Omental fat pad (tissue), 4 donors: ENCODE measurements around the gene RUNX1. TPM values are rescaled to one million over a fixed set of nuclear protein-coding genes. Genes with fewer than 3 reads are reported as not detected.
"Not testable (repeated sequence)": the region's sequence is repeated elsewhere in the genome, so short reads cannot be mapped to it uniquely, and the experiment has no call there.

Experiments used
- ATAC-seq: fragments of 150-250 bp; one replicate; pipeline ENCODE4 v1.9.1; 2016; ENCODE audit warnings: mild to moderate bottlenecking, moderate library complexity; ENCODE audit not compliant: low FRiP score
- DNase-seq: peaks from one replicate; pipeline ENCODE4 v3.0.0-alpha.2; 2019; ENCODE audit warnings: low spot score
- total RNA-seq, 4 donors: library from RNA; depleted of rRNA; stranded (reverse); fragments of >200 nt; gene quantifications; one replicate each; pipeline ENCODE4 v1.1.0, GENCODE V29; 2016
- TF ChIP-seq, protein P1 (sequence below), 3 donors: fragments of 450-650 bp; IDR thresholded peaks; one replicate each; pipeline ENCODE4 v1.5.1; 2016 to 2017; ENCODE audit warnings: antibody characterized with exemption in 3 of 3, mild to moderate bottlenecking in 3 of 3, moderate library complexity in 2 of 3

RUNX1 gene
- total RNA-seq, 4 donors from 2014 or later: 21.1 to 75.9 (median 30.2) TPM

DNA sequence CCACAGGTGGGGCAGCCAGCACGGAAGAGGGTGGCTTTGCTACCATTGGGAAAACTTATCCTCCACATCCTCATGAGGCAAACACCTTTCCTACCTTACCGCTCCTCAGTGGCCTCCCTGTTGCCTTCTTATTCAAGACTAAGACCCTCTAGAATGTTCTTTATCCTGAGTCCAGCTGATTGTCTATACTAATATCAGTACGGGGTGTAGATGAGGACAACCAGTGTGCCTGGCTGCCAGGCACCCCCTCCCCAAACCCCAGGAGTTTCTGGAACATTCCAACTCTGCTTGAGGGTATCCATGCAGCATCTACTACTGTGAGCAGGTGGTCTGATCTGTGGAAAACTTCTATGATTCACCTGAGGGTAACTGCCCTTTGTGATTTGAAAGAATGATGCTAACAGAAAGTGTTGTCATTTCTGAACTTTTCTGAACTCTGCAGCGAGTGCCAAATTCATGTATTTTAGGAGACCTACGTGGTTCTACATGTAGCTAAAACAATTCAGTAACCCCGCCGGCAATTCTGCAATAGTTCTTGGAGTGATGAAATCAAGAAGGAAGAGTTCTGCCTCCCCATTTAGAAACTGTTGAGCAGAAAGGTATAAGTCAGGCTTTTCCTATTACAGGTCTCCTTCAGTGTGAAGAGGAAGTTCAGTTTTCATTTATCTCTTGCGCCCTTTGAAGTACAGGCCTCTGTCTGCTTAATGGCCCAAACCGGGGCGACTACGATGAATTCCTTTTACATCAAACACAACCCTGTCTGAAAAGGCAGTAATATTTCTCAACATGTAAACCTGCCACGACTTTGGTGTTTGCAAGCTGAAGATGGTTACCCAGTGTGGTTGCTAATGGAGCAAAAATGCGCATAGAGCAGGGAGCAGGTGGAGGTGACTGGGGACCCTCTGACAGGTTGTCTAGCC is 80.4 kb downstream of the RUNX1 start:
- TF ChIP-seq, protein P1, sequence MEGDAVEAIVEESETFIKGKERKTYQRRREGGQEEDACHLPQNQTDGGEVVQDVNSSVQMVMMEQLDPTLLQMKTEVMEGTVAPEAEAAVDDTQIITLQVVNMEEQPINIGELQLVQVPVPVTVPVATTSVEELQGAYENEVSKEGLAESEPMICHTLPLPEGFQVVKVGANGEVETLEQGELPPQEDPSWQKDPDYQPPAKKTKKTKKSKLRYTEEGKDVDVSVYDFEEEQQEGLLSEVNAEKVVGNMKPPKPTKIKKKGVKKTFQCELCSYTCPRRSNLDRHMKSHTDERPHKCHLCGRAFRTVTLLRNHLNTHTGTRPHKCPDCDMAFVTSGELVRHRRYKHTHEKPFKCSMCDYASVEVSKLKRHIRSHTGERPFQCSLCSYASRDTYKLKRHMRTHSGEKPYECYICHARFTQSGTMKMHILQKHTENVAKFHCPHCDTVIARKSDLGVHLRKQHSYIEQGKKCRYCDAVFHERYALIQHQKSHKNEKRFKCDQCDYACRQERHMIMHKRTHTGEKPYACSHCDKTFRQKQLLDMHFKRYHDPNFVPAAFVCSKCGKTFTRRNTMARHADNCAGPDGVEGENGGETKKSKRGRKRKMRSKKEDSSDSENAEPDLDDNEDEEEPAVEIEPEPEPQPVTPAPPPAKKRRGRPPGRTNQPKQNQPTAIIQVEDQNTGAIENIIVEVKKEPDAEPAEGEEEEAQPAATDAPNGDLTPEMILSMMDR (IDR thresholded peaks at IDR 0.05): no peak
- ATAC-seq (no peak), DNase-seq (no peak)

DNA sequence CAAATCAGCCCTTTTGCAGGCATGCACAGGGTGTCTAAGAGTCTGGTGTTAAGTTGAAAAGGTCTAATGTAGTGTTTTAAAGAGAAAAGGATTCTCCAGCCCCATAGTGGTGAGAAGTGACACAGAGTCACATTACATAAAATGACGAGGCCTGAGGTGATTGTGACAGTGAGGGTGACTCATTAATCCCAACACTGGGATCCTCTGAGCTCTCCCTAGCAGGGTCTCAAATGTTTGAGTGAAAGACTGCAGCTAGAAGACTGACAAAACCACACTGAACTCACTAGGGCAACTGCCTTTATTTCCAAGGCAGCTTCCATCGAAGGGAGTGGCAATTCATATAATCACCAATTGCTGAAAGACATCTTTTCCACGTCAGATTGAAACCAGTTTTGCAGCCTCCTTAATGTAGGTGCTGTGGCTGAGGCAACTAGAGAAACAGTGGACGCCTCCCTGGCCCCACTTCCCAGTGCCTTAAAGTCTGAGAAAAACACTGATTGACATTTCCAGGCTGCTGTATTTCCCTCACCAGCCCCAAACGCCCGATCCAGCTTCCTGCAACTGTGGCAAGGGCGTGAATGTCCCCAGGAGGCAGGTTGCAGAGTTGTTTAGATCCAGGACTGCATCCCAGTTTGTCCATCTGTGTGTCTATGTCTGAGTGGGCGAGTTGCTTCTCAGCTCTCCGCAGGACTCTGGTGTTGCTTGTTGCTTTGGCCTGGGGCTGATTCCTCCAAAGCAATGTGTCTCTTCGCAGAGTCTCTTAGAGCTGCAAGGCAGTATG is 81.4 kb downstream of the RUNX1 start:
- no peak for DNase-seq
- TF ChIP-seq, protein P1 (IDR thresholded peaks at IDR 0.05): no peak
- no peak for ATAC-seq

- DNase-seq, ATAC-seq: not testable (repeated sequence)
These were observed 82.2 kb downstream of the RUNX1 start for GRCh38 chr21:34966881-34967280.

DNA sequence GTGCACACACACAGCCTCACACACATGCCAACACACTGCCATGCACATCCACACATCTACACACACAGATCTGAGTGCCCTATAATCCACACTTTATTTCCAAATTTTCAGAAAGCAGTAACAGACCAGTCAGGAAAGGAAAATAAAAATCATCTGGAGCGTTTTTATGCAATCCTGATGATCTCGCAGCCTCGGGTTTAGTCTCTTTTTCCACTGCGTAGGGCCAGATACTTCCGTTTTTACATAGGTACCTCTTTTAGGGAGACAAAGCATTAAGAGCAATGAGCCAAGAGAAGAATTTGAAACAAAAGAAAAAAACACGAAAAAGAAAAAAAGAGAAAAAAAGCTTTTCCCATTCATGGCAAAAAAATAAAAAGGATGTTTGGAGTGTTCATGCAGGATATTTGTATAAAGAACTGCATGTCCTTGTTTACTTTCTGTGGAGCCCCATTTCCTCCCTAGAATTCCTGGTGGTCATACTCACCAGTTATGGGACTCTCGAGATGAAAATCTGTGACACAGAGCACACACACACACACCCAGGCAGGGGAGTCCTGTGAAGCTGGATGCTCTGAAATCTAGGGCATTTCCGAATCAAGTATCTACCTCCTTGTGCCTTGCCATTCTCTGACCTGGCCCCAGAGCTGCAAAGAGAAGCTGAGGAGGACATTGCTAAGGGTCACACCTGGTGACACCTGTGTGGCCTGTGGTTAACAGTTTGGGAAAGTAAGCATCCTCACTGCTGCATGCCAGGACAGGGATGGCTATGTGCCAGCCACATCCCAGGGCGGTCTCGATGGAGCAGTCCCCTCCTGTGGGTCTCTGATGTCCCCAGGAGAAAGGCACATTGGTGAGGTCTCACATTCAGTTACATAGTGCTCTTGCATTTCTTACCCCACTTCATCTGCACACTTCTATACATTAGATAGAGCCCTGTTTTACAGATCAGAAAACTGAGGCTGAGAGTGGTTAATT is 83.6 kb downstream of the RUNX1 start:
- no peak for DNase-seq
- no peak for ATAC-seq
- TF ChIP-seq, protein P1 (IDR thresholded peaks at IDR 0.05): no peak

GRCh38 chr21:34962586-34963222 is 86.4 kb downstream of the RUNX1 start:
- DNase-seq (no peak), ATAC-seq (no peak)
- TF ChIP-seq, protein P1 (IDR thresholded peaks at IDR 0.05): no peak

GRCh38 chr21:34962136-34962535 is 87.0 kb downstream of the RUNX1 start:
- no peak for DNase-seq
- ATAC-seq: no peak
- TF ChIP-seq, protein P1 (IDR thresholded peaks at IDR 0.05): no peak
